ENCODE results near the gene RCAN3.
"Not testable (repeated sequence)": the region's sequence is repeated elsewhere in the genome, so short reads cannot be mapped to it uniquely, and the experiment has no call there.

The RCAN3 gene

DNA sequence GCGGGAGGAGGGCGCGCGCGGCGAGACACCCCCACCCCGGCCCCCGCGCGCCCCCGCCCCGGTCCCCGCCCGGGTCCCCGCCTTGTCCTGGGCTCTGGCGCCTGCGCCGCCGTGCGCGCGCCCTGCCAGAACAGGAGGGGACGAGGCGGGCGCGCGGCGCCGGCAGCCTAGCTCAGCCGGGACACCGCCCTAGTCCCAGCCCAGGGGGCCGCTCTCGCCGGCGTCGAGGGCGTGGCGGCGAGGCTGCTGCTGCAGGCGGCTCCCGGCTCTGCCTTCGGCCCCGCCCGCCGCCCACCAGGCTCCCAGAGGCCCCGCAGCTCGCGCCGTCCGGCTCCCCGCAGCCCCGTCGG, at the start of gene RCAN3:
Gene RCAN3 (plus strand): TSS at position 128 of the 350 bp plus-strand sequence. CDS start 11,537 bp downstream, outside the sequence.
- DNase-seq: peak; percentile 88 to 93

DNA sequence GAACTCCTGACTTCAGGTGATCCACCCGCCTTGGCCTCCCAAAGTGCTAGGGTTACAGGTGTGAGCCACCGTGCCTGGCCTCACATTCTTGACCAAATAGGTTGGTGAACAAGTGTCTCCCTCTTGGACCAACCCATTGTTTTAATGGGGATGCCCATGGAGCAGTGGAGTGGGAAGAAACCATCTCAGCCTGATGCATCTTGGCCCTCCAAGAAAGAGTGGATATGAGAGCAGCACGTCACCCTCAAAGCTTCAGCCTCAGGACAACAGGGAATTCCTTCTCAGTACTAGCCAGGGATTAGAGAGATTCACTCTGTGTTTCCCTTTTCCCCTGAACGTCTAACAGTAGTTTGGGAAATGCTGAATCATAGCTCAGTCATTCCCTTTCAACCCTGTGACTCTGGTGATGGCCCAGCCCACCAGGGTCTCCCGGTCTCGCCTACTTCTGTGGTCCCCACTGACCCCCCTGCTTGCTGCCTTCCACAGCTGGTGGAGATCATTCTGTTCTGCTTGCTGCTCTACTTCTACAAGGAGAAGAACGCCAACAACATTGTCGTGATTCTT, 49.6 kb upstream of the RCAN3 start:
- DNase-seq: no peak

DNA sequence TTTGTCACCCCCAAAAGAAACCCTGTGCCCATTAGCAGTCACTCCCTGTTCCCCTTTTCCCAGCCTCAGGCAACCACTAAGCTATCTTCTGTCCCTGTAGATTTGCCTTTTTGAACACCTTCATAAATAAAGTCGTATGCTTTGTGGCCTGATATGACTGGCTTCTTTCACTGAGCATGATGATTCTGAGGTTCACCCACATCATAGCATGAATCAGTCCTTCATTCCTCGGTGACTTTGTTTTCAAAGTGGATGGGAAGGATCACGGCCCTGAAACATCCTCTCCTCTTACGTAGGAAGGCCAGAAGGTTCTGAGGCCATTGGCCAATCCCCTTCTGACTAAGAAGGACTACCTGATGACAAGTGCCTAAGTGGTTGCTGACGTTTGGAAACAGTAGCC, 48.0 kb upstream of the RCAN3 start:
- no peak for DNase-seq

- DNase-seq: no peak
Measured at GRCh38 chr1:24455272-24455671, 47.4 kb upstream of the RCAN3 start.

DNA sequence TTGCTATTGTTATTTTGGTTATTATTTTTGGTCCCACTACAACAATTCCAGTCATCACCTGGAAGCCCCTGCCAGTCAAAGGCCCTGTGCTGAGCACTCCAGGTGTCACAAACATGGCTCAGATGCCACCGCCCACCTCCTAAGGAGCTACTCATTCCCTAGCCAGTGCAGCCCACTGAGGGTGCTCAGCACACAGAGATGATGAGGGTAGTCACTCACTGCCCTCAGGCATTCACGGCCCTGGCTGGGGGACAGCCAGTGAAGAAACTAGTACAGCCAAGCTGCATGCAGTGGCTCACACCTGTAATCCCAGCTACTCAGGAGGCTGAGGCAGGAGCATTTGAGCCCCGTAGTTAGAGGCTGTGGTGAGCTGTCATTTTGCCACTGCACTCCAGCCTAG, 44.8 kb upstream of the RCAN3 start:
- DNase-seq: no peak

GRCh38 chr1:24459551-24460266, 42.9 kb upstream of the RCAN3 start:
- no peak for DNase-seq

DNA sequence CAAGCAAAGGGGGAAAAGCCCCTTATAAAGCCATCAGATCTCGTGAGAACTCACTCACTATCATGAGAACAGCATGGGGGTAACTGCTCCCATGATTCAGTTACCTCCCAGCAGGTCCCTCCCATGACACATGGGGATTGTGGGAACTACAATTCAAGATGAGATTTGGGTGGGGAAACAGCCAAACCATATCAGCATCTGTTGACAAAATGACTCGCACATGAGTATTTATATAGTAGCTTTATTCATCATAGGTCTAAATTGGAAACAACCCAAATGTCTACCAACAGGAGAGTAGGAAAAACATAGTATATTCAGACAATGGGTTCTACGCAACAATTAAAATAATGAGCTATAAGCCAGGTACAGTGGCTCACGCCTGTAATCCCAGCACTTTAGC, 40.5 kb upstream of the RCAN3 start:
- DNase-seq: not testable (repeated sequence)

- no peak for DNase-seq
Measured at GRCh38 chr1:24463776-24464735, 38.6 kb upstream of the RCAN3 start.

DNA sequence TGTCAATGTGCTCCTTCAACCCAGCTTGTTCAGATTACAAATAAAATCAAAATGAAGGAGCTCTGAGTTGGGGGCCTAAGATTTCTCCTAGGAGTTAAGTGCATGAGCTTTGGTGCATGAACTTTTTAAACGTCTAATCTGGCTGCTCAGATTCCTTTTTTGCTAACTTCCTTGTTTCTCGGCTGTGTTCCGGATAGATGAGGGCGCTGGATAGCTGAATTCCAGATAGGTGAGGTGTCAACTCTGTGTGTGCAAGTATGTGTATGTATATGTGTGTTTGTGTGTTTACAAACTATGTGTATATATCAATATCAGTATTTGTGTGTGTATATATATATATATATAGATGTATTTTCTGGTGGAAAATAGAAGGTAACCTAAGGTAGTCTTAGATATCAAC, 37.5 kb upstream of the RCAN3 start:
- no peak for DNase-seq

DNA sequence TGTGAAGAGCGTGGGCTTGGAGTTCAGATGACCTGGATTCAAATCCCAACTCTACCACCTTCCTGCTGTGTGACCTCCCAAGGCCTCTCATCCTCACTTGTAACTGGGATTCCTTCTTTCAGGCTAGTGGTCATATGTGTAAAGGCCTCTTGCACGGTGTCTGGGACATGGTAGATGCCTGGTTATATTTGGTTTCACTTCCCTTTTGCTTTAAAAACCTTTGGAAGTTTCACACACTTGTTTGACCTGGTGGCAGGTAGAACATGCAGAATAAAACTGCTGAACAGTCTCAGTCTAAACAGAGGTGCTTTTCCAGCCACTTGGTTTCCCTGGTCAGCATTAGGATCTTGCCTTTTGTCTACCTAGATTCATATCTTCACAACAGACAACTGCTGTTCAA, 37.0 kb upstream of the RCAN3 start:
- no peak for DNase-seq

DNA sequence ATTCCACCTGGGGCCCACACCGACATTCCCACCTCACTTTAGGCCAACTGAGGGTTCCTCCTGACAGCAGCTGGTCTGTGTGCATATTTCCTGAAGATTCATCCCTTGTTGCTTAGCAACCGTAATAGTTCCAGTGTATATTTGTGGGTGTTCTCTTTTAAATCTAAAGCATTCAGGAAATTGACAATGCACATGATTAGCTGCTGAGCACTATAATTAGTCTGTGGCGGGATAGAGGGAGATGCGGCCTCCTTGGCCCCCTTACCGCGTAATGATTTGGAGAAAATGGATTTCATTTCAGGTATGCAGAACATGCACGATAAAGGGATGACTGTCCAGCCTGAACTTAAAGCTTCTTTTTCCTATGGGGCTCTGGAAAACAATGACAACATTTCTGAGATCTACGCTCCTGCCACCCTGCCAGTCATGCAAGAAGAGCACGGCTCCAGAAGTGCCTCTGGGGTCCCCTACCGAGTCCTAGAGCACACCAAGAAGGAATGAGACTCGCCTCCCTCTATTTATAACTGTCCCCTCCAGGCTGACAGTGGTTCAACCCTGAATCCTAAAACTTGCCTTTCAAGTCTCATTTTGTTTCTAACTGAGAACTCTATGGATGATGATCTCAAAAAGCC, 33.8 kb upstream of the RCAN3 start:
- DNase-seq: no peak

- DNase-seq: no peak
Measured at GRCh38 chr1:24470592-24470991, 32.0 kb upstream of the RCAN3 start.

DNA sequence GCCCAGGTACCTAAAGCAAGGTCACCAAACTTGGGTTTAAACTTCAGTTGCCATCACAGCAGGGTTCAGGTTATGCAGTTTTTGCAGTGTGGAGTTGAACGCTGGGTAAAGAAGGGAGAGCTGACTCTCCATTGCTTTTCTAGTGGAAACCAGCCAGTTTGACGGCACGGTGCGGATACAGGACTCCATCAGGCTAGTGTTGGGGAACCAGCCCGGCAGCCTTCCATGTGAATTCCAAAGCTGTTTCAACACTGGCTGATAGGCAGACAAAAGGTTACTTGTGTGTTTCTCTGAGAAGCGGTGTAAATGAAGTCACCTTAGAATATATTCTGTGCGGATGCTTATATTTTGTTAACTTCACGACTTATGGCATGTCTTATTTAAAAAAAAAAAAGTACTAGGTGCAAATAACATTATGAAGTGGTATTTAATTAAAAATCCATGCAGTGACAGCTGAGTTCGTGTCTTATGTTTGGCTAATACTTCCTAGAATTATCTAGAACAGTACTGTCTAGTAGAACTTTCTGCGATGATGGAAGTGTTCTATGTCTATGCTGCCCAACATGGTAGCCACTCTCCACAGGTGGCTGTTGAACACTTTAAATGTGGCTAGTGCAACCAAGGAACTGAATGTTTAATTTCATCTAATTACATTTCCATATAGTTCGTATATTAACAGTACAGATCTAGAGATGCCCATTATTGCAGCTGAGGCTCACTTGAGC, 29.9 kb upstream of the RCAN3 start:
- no peak for DNase-seq

- no peak for DNase-seq
Measured at GRCh38 chr1:24474193-24474592, 28.4 kb upstream of the RCAN3 start.

GRCh38 chr1:24475700-24476099, 26.9 kb upstream of the RCAN3 start:
- no peak for DNase-seq

GRCh38 chr1:24476571-24476970, 26.1 kb upstream of the RCAN3 start:
- DNase-seq: no peak

DNA sequence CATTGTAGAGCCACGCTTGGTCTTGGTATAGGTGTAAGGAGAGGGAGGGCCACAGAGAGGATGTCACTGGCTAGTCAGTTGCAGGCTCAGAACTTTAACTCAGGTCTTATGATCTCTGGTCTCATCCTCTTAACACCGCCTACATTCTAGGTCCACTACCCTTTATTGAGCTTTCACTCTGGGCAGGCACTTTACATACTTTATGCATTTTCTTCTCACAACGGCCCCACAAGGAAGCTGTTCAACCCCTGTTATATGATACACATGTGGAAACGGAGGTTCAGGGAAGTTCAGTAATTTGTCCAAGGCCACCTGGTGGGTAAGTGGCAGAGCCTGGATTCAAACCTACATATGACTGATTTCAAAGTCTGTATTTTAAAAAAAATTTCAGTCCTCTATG, 25.3 kb upstream of the RCAN3 start:
- DNase-seq: no peak

- peak; percentile 69 to 71 for DNase-seq
Measured at GRCh38 chr1:24481101-24481500, 21.5 kb upstream of the RCAN3 start.

- peak in 1 of 2 experiments; percentile 48 for DNase-seq
Measured at GRCh38 chr1:24481843-24482610, 20.6 kb upstream of the RCAN3 start.

GRCh38 chr1:24483441-24483840, 19.2 kb upstream of the RCAN3 start:
- DNase-seq: peak in 1 of 2 experiments; percentile 54

GRCh38 chr1:24484199-24484598, 18.4 kb upstream of the RCAN3 start:
- DNase-seq: peak in 1 of 2 experiments; percentile 40
